Keratinocyte (primary cell): ENCODE data around the gene ANKRD23. TPM values are rescaled to one million over a fixed set of nuclear protein-coding genes. Genes with fewer than 3 reads are reported as not detected.

Experiments used
- DNase-seq: peaks from one replicate; pipeline ENCODE4 v3.0.0-alpha.2; 2011; ENCODE audit warnings: low read depth, missing footprints, low spot score
- FAIRE-seq: peaks from 2 replicates; lab custom pipeline; 2011; peaks lifted over from hg19 to GRCh38; lab: Jason Lieb, UNC
- H2AFZ ChIP-seq: 2 replicates; pipeline ENCODE4 v1.6.0; 2012; ENCODE audit warnings: low read length, control low read depth, inconsistent platforms; ENCODE audit not compliant: control insufficient read depth
- H3K27ac ChIP-seq: 2 replicates; pipeline ENCODE4 v1.5.1; 2011; ENCODE audit warnings: low read length; ENCODE audit not compliant: control insufficient read depth, insufficient read depth
- H3K27me3 ChIP-seq: 3 replicates; pipeline ENCODE4 v1.6.0; 2011; ENCODE audit warnings: low read length; ENCODE audit not compliant: control insufficient read depth, insufficient read depth; ENCODE audit errors: extremely low read depth
- H3K36me3 ChIP-seq, 2 experiments: 2 replicates in 1 of 2; 3 replicates in 1 of 2; pipeline ENCODE4 v1.5.1; 2011; ENCODE audit warnings: low read length in 2 of 2, mild to moderate bottlenecking in 1 of 2; ENCODE audit not compliant: control insufficient read depth in 2 of 2, insufficient read depth in 2 of 2; ENCODE audit errors: extremely low read depth in 1 of 2
- H3K4me1 ChIP-seq: 3 replicates; pipeline ENCODE4 v1.5.1; 2011; ENCODE audit warnings: low read length; ENCODE audit not compliant: control insufficient read depth, insufficient read depth; ENCODE audit errors: extremely low read depth
- H3K4me2 ChIP-seq: 3 replicates; pipeline ENCODE4 v1.6.0; 2011; ENCODE audit warnings: low read depth, low read length; ENCODE audit not compliant: control insufficient read depth, insufficient read depth; ENCODE audit errors: extremely low read depth
- H3K4me3 ChIP-seq, 3 experiments: fragments of 200-600 bp in 1 of 3; sonication (generic) in 1 of 3; 2 replicates in 2 of 3; 3 replicates in 1 of 3; pipeline ENCODE4 v1.5.1; 2011 to 2016; ENCODE audit warnings: low read length in 3 of 3, mild to moderate bottlenecking in 3 of 3, control low read depth in 2 of 3, inconsistent platforms in 1 of 3, low read depth in 1 of 3, mixed read lengths in 1 of 3, mixed run types in 1 of 3, moderate library complexity in 1 of 3; ENCODE audit not compliant: control insufficient read depth in 2 of 3, insufficient read depth in 2 of 3; ENCODE audit errors: extremely low read depth in 1 of 3
- H3K79me2 ChIP-seq: 2 replicates; pipeline ENCODE4 v1.6.0; 2012; ENCODE audit warnings: low read length; ENCODE audit not compliant: control insufficient read depth, insufficient read depth
- H3K9ac ChIP-seq: 3 replicates; pipeline ENCODE4 v1.6.0; 2011; ENCODE audit warnings: low read length; ENCODE audit not compliant: control insufficient read depth, insufficient read depth; ENCODE audit errors: extremely low read depth
- H3K9me1 ChIP-seq: 3 replicates; pipeline ENCODE4 v1.6.0; 2011; ENCODE audit warnings: low read length; ENCODE audit not compliant: control insufficient read depth, insufficient read depth; ENCODE audit errors: extremely low read depth
- H3K9me3 ChIP-seq: 2 replicates; pipeline ENCODE4 v1.5.1; 2012; ENCODE audit warnings: low read depth, low read length; ENCODE audit not compliant: control insufficient read depth
- H4K20me1 ChIP-seq: 3 replicates; pipeline ENCODE4 v1.6.0; 2011; ENCODE audit warnings: low read length; ENCODE audit not compliant: control insufficient read depth, insufficient read depth; ENCODE audit errors: extremely low read depth
- CTCF ChIP-seq, 3 experiments: IDR thresholded peaks in 1 of 3; conservative IDR thresholded peaks in 1 of 3; optimal IDR thresholded peaks in 1 of 3; 2 replicates in 2 of 3; 3 replicates in 1 of 3; pipeline versions ENCODE3 to v1.5.1; 2011; ENCODE audit warnings: low read length in 3 of 3, mild to moderate bottlenecking in 3 of 3, moderate library complexity in 2 of 3, control low read depth in 1 of 3, inconsistent platforms in 1 of 3; ENCODE audit not compliant: insufficient read depth in 2 of 3; ENCODE audit errors: extremely low read depth in 1 of 3
- EZH2 ChIP-seq: IDR thresholded peaks from one replicate; pipeline ENCODE4 v1.6.1; 2012; ENCODE audit warnings: inconsistent platforms, mild to moderate bottlenecking, low read length, moderate library complexity
- dilution Hi-C: fragments of 300-500 bp; cut with MboI; formaldehyde crosslinking; loops from one replicate; pipeline ENCODE4 v1.7.0; 2020; ENCODE audit warnings: low sequenced_read_pairs; ENCODE audit not compliant: extremely low pct_ligation_motif_present
- polyA plus RNA-seq, 5 experiments: library from polyadenylated mRNA; depleted of rRNA in 3 of 5; stranded (reverse) in 3 of 5; stranded (forward) in 1 of 5; unstranded in 1 of 5; fragments of >200 nt; gene quantifications; 1 replicate in 1 of 5; 2 replicates in 3 of 5; 3 replicates in 1 of 5; pipeline versions ENCODE4 v1.2.1 to v1.2.3, GENCODE V29; 2011 to 2012; ENCODE audit warnings: missing spikeins in 2 of 5, low read depth in 1 of 5, low replicate concordance in 1 of 5

The ANKRD23 gene
- polyA plus RNA-seq, 1 donor (not counting 4 experiments of a cell fraction or from before 2014, with no cell fraction given): 1.4 TPM

- DNase-seq (no peak), FAIRE-seq (no peak)
- H3K4me2 ChIP-seq: no peak overlapping the region
- H3K4me3 ChIP-seq: no peak overlapping the region
- no peak for TF ChIP-seq EZH2
- no peak for TF ChIP-seq CTCF (optimal IDR thresholded peaks at IDR 0.05 in 1 of 3, IDR thresholded peaks at IDR 0.05 in 1 of 3, conservative IDR thresholded peaks at IDR 0.05 in 1 of 3; ENCODE audit: extremely low read depth in 1 of 3, insufficient read depth in 2 of 3, low read length in 3 of 3)
- H3K79me2 ChIP-seq: peaks cover 4% of the 10 kb centered on the region
- dilution Hi-C loops: no loop called here
- H2AFZ ChIP-seq: no peak overlapping the region
- H3K9me1 ChIP-seq: no peaks in the 10 kb centered on the region
- no peak overlapping the region for H3K9ac ChIP-seq
- no peaks in the 10 kb centered on the region for H3K27me3 ChIP-seq
- H3K27ac ChIP-seq: no peak overlapping the region
- peaks cover 3% of the 10 kb centered on the region for H4K20me1 ChIP-seq
- peaks cover 0 to 4% of the 10 kb centered on the region in 2 experiments for H3K36me3 ChIP-seq
- H3K4me1 ChIP-seq: peaks cover 14% of the 10 kb centered on the region
- no peaks in the 10 kb centered on the region for H3K9me3 ChIP-seq
Observed at GRCh38 chr2:96813656-96814055, 30.2 kb downstream of the ANKRD23 start.

GRCh38 chr2:96811917-96812316 is 31.9 kb downstream of the ANKRD23 start:
- no peak for DNase-seq
- dilution Hi-C loops: no loop called here
- Histone ChIP-seq H3K4me1 (peaks cover 5% of the 10 kb centered on the region), H4K20me1 (no peaks in the 10 kb centered on the region), H3K79me2 (no peaks in the 10 kb centered on the region), H3K9me1 (no peaks in the 10 kb centered on the region), H3K27ac (no peak overlapping the region), H3K36me3 (peaks cover 0 to 3% of the 10 kb centered on the region in 2 experiments), H3K4me3 (no peak overlapping the region), H3K27me3 (no peaks in the 10 kb centered on the region), H3K4me2 (no peak overlapping the region), H2AFZ (no peak overlapping the region), H3K9me3 (no peaks in the 10 kb centered on the region), H3K9ac (no peak overlapping the region)
- FAIRE-seq: no peak
- TF ChIP-seq EZH2 (no peak), CTCF (optimal IDR thresholded peaks at IDR 0.05 in 1 of 3, IDR thresholded peaks at IDR 0.05 in 1 of 3, conservative IDR thresholded peaks at IDR 0.05 in 1 of 3; ENCODE audit: extremely low read depth in 1 of 3, insufficient read depth in 2 of 3, low read length in 3 of 3) (no peak)
